Brain microvascular endothelial cell (primary cell): ENCODE measurements around the gene ADAMTSL2.

ENCODE experiments used
- DNase-seq: peaks from one replicate; pipeline ENCODE4 v3.0.0-alpha.2; 2020
- H3K27ac ChIP-seq: fragments of 250-450 bp; sonication (Bioruptor Pico); 2 replicates; pipeline ENCODE4 v1.5.1; 2020; ENCODE audit warnings: mild to moderate bottlenecking, moderate library complexity
- H3K27me3 ChIP-seq: fragments of 250-450 bp; sonication (Bioruptor Pico); replicated peaks from 2 replicates; pipeline ENCODE4 v1.5.1; 2020; ENCODE audit warnings: mild to moderate bottlenecking
- H3K36me3 ChIP-seq: fragments of 250-450 bp; sonication (Bioruptor Pico); replicated peaks from 2 replicates; pipeline ENCODE4 v1.5.1; 2020; ENCODE audit warnings: mild to moderate bottlenecking
- H3K4me3 ChIP-seq: 2 replicates; pipeline ENCODE4 v1.5.1; 2011; ENCODE audit warnings: low read depth, mild to moderate bottlenecking, control low read depth, low read length, moderate library complexity
- in situ Hi-C: cut with HindIII; loops from 2 replicates; pipeline ENCODE4 v1.10.0; 2017; ENCODE audit warnings: low sequenced_read_pairs, low pct_ligation_motif_present
- TF ChIP-seq, protein P1 (sequence below): IDR thresholded peaks from 2 replicates; pipeline ENCODE4 v1.5.1; 2011; ENCODE audit warnings: low read depth, mild to moderate bottlenecking, moderate library complexity, low read length, control low read depth, inconsistent platforms; ENCODE audit errors: missing control alignments

Gene ADAMTSL2

DNA sequence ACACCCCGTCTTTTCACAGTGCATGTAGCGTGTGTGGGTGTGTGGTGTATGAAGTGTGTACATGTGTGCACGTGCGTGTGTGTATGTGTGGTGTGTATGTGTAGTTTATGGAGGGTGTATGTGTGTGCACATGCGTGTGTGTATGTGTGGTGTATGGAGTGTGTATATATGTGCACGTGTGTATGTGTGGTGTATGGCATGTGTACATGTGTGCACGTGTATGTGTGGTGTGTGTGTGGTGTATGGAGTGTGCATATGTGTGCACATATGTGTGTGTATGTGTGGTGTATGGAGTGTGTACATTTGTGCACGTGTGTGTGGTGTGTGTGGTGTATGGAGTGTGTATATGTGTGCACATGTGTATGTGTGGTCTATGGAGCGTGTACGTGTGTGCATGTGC lies 22.9 kb upstream of the ADAMTSL2 start:
- Histone ChIP-seq H3K27me3 (no peaks in the 10 kb centered on the region), H3K4me3 (no peak overlapping the region), H3K27ac (no peak overlapping the region), H3K36me3 (no peaks in the 10 kb centered on the region)
- in situ Hi-C loops = no loop called here
- TF ChIP-seq, protein P1, sequence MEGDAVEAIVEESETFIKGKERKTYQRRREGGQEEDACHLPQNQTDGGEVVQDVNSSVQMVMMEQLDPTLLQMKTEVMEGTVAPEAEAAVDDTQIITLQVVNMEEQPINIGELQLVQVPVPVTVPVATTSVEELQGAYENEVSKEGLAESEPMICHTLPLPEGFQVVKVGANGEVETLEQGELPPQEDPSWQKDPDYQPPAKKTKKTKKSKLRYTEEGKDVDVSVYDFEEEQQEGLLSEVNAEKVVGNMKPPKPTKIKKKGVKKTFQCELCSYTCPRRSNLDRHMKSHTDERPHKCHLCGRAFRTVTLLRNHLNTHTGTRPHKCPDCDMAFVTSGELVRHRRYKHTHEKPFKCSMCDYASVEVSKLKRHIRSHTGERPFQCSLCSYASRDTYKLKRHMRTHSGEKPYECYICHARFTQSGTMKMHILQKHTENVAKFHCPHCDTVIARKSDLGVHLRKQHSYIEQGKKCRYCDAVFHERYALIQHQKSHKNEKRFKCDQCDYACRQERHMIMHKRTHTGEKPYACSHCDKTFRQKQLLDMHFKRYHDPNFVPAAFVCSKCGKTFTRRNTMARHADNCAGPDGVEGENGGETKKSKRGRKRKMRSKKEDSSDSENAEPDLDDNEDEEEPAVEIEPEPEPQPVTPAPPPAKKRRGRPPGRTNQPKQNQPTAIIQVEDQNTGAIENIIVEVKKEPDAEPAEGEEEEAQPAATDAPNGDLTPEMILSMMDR = no peak
- no peak for DNase-seq

DNA sequence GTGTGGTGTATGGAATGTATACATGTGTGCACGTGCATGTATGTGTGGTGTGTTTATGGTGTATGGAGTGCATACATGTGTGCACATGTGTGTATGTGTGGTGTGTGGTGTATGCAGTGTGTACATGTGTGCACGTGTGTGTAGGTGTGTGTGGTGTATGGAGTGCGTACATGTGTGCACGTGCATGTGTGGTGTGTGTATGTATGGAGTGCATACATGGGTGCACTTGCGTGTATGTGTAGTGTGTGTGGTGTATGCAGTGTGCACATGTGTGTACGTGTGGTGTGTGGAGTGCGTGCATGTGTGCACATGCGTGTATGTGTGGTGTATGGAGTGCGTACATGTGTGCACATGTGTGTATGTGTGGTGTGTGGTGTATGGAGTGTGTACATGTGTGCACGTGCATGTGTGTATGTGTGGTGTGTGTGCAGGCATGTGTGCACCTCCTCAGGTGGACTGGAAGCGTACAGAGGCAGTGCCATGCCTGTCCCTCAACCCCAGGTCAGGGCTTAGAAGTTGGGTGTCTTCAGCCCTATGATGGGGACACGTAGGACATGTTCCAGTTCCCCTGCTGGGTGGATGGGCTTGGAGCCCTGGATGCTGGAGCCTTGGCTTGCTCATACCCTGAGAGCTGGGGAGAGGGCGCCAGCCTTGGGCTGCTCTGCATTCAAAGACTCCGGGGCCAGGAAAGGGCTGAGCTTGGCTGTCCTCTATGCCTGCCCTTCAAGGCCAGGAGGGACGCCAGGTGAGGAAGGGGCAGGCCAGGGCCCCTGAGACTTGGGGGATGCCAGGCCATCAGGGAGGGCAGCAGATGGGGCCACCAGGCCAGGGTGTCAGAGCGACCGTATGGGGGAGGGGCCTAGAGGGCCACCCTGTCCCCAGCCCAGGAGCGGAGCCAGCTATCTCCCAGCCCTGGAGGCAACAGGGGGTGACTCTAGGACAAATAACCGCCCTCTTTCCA lies 22.0 kb upstream of the ADAMTSL2 start:
- no peak for DNase-seq

DNA sequence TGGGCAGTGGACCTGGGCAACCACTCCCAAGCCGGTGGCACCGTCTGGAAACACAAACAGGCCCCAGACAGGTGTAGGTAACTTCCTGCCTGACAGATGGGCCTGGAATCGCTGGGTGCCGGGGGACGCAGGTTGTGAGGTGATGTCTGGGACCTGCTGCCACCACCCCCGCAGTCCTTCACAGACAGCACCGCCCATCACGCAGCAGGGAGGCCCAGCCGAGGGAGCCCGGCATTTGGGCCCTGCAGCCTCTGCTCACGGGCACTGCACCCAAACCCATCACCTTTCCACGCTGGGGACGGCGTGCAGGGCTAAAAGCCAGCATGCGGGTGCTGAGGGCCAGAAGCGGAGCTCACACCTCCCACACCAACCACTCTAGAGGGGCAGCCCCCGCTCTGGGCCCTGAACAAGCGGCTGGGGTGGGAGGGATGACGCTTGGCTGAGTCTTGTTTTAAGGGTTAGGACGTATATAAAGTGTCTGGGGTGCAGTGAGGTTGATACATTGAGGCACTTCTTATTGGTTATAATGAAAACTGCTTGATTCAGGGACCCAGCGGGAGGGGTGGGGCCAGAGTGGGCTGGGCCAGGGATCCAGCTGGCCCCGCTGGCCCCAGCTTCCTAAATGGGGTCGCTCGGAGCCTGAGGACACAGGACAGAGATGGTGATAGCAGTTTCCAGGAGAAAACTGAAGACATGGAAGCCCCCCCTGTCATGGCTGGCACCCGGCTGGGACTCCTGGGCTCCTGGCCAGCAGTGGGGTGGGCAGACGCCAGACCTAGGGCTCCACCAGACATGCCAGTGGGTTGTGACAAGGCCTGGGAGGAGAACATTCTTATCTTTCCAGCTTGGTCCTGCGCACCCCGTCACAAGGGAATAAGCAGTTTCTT lies 21.0 kb upstream of the ADAMTSL2 start:
- H3K27ac ChIP-seq = no peak overlapping the region
- DNase-seq = no peak
- no peaks in the 10 kb centered on the region for H3K36me3 ChIP-seq
- H3K27me3 ChIP-seq = no peaks in the 10 kb centered on the region
- TF ChIP-seq, protein P1 = no peak
- in situ Hi-C loops = no loop called here
- no peak overlapping the region for H3K4me3 ChIP-seq

More for the DNA sequence above, 22.0 kb upstream of the ADAMTSL2 start:
- Histone ChIP-seq H3K27ac (no peak overlapping the region), H3K4me3 (no peak overlapping the region), H3K36me3 (no peaks in the 10 kb centered on the region), H3K27me3 (no peaks in the 10 kb centered on the region)
- in situ Hi-C loops = no loop called here
- TF ChIP-seq, protein P1 = no peak

DNA sequence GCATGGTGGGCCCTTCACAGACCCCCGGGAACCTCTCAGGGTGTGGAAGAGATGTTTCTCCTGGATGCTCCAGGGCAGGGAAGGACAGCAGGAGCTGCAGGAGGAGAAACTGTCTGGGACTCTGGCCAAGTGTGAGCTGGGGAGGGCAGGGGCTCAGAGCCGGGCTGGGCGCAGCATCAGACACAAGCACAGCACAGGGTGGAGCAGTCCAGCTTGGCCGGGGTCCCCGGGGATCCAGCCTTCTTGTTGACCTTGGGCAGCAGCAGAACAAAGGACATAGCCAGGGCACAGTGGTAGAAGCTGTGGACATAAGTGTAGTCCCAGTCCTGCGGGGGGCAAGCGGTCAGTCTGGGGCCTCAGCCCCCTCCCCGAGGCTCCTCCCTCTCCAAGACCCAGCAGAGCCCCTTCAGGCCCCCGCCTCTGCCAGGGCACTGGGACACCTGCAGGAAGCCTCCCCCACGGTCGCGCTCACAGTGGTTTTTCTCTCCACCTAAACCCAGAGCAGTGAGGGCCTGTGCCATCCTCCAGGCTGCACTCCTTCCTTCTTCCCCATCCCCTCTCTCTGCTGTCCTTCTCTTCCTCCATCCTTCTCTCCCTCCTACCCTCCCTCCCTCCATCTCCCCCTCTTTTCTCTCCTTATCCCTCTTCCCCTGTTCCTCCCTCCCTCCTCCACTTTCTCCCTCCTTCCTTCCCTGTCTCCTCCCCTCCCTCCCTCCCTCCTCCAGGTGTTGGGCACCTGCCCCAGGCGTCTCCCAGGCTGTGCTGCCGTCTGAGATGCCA lies 19.9 kb upstream of the ADAMTSL2 start:
- TF ChIP-seq, protein P1 = no peak
- Histone ChIP-seq H3K27ac (no peak overlapping the region), H3K36me3 (no peaks in the 10 kb centered on the region), H3K27me3 (no peaks in the 10 kb centered on the region), H3K4me3 (no peak overlapping the region)
- in situ Hi-C loops = no loop called here
- DNase-seq = no peak

DNA sequence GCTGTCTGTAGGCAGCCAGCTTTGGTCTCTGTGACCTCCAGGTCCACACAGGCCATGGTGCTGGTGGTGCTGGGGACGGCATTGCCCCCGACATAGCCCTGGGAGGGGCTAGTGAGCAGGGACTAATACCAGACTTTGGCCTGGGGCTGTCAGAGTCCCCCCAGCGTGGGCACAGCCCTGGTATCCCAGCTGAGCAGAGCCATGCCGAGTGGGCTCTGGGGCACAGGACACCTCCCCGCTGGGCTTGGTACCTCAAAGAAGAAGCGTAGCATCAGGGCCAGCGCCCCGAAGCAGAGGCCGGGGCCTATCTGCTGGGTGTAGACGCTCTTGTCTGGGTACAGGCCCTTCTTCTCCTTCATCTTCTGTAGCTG lies 19.3 kb upstream of the ADAMTSL2 start:
- in situ Hi-C loops = no loop called here

More for the DNA sequence above, 19.3 kb upstream of the ADAMTSL2 start:
- TF ChIP-seq, protein P1 = no peak
- Histone ChIP-seq H3K27me3 (no peaks in the 10 kb centered on the region), H3K36me3 (no peaks in the 10 kb centered on the region), H3K4me3 (no peak overlapping the region), H3K27ac (no peak overlapping the region)
- no peak for DNase-seq
